Esophagus muscularis mucosa (tissue), 4 donors: ENCODE measurements around the gene EFTUD2. TPM values are rescaled to one million over a fixed set of nuclear protein-coding genes. Genes with fewer than 3 reads are reported as not detected.

Experiments
- DNase-seq: peaks from one replicate; pipeline ENCODE4 v3.0.0-alpha.2; 2017; ENCODE audit errors: extremely low spot score
- H3K27ac ChIP-seq, 4 donors: fragments of 200-600 bp; sonication (generic); replicated peaks in 1 of 4; 1 replicate in 3 of 4; 2 replicates in 1 of 4; pipeline ENCODE4 v1.5.1; 2016 to 2019; ENCODE audit warnings: mild to moderate bottlenecking in 1 of 4
- H3K27me3 ChIP-seq, 4 donors: fragments of 200-600 bp; sonication (generic); one replicate each; pipeline versions ENCODE4 v1.5.1 to v1.6.0; 2016 to 2019
- H3K36me3 ChIP-seq, 4 donors: fragments of 200-600 bp; sonication (generic); one replicate each; pipeline ENCODE4 v1.5.1; 2016 to 2019
- H3K4me1 ChIP-seq, 4 donors: fragments of 200-600 bp; sonication (generic); one replicate each; pipeline ENCODE4 v1.5.1; 2016 to 2019
- H3K4me3 ChIP-seq, 4 donors: fragments of 200-600 bp; sonication (generic); 1 replicate in 2 of 4; 2 replicates in 2 of 4; pipeline ENCODE4 v1.5.1; 2016 to 2019; ENCODE audit warnings: mild to moderate bottlenecking in 4 of 4, moderate library complexity in 1 of 4
- H3K9me3 ChIP-seq, 4 donors: fragments of 200-600 bp; sonication (generic); 1 replicate in 3 of 4; 2 replicates in 1 of 4; pipeline ENCODE4 v1.5.1; 2016 to 2019
- EP300 ChIP-seq: sonication (generic); formaldehyde crosslinking; IDR thresholded peaks from one replicate; pipeline ENCODE4 v1.6.1; 2017; ENCODE audit warnings: antibody characterized with exemption
- POLR2A ChIP-seq: fragments of 450-650 bp; IDR thresholded peaks from one replicate; pipeline ENCODE4 v1.6.1; 2017; ENCODE audit warnings: antibody characterized with exemption, moderate library complexity, mild to moderate bottlenecking, low read depth
- POLR2AphosphoS5 ChIP-seq, 2 donors: sonication (generic); formaldehyde crosslinking; IDR thresholded peaks; one replicate each; pipeline ENCODE4 v1.6.1; 2017; ENCODE audit warnings: antibody characterized with exemption in 2 of 2
- WGBS: methylation state at CpG from one replicate; pipeline ENCODE4 v1.1.5; 2018; 5-methylcytosine and 5-hydroxymethylcytosine counted together
- intact Hi-C: fragments of 100-400 bp; cut with DNase I; formaldehyde crosslinking; loops from one replicate; pipeline ENCODE4 v1.15.1; 2023
- total RNA-seq, 4 donors: library from RNA; depleted of rRNA; stranded (reverse); fragments of >200 nt; gene quantifications; one replicate each; pipeline versions ENCODE4 v1.1.0 to v1.2.1, GENCODE V29; 2016
- TF ChIP-seq, protein P1 (sequence below), 3 experiments: fragments of 200-600 bp in 2 of 3; fragments of 450-650 bp in 1 of 3; sonication (generic) in 2 of 3; IDR thresholded peaks; one replicate each; pipeline ENCODE4 v1.5.1; 2017 to 2019; ENCODE audit warnings: antibody characterized with exemption in 3 of 3, mild to moderate bottlenecking in 2 of 3, moderate library complexity in 1 of 3

The EFTUD2 gene
- total RNA-seq, 4 donors from 2014 or later: 46.0 to 49.7 (median 48.3) TPM

DNA sequence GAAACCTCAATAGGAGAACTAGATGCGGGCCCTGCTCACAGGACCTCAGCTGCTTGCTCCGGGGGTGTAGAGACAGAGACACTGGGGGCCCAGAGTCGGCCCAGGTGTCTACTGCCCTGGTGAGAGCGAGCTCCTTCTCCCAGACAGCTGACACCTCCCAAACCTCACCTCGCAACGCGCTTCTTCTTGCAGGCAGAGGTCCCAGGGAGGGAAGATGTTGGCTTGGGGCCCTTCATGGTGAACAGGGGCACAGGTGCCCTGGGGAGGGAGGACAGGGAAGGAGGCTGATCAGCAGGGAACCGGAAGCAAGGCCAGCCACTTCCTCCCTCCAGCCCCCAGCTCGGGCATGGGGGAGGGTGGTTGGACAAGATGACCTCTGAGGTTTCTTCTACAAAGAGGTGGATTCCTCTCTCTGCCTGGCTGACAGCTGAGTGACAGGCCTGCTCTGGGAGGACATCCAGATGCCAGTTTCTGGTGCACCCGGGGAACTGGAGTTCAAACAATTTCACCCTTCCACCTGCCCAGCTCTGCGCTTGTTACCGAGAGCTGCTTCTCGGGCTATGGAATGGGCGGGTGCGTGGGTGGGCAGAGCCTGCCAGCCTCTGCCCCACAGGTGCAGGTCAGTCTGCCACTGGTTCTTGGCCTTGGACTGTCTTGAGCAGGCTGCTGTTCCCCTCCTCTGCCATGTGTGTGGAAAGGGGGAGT is 27.7 kb upstream of the EFTUD2 start:
- intact Hi-C loops: no loop called here
- Histone ChIP-seq H3K9me3 (no peaks in the 10 kb centered on the region), H3K36me3 (no peaks in the 10 kb centered on the region), H3K27ac (no peak overlapping the region), H3K4me3 (no peak overlapping the region), H3K4me1 (peaks cover 0 to 3% (median 0%) of the 10 kb centered on the region in 4 donors), H3K27me3 (no peaks in the 10 kb centered on the region)
- no peak for DNase-seq
- no peak for TF ChIP-seq POLR2A
- WGBS: 89% methylated on average over 15 of the region's 15 CpGs

DNA sequence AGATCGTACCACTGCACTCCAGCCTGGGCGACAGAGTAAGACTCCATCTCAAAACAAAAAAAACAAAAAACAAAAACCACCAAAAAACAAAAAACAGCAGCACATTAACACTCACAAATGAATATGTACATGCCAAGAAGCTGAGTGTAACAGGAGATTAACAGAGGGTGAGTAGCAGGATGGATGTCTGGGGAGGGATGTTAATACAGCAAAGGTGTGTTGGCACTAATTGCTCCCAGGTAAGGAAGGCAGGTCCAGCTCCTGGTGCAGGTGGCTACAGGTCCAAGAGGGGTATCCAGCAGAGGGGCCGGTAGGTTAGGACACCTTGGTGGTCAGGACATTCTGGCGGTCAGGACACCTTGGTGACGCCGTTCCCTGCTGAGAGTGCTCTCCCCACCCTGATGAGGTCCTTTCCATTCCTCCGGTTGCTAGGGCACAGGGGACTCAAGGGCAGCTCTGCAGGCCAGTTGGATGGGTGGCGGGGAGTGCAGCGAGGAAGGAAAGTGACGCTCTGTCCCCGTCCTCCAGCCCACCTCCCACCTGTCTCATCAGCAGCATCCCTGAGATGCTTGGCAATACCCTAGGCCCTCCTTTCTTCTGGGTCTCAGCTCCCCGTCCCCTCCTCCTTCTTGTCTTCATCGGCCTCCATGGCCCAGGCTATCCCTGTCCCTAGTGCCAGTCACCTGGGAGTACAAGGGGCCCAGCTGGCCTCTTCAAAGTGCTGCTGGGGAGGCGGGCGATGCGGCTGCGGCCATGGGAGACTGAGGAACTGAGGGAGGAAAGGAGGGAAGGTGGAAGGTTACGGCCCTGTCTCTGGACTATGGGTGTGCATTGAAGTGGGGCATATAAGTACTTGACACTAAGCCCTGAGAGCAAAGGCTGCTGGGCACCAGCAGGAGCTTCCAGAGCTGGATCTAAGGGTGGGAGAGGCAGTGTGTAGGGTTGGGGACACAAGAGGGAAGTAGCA is 26.8 kb upstream of the EFTUD2 start:
- Histone ChIP-seq H3K36me3 (no peaks in the 10 kb centered on the region), H3K27ac (no peak overlapping the region), H3K4me1 (peaks cover 0 to 11% (median 0%) of the 10 kb centered on the region in 4 donors), H3K4me3 (no peak overlapping the region), H3K9me3 (no peaks in the 10 kb centered on the region), H3K27me3 (no peaks in the 10 kb centered on the region)
- intact Hi-C loops: no loop called here
- TF ChIP-seq POLR2A (no peak), POLR2AphosphoS5 (IDR thresholded peaks at IDR 0.05) (no peak), EP300 (no peak)
- TF ChIP-seq, protein P1, sequence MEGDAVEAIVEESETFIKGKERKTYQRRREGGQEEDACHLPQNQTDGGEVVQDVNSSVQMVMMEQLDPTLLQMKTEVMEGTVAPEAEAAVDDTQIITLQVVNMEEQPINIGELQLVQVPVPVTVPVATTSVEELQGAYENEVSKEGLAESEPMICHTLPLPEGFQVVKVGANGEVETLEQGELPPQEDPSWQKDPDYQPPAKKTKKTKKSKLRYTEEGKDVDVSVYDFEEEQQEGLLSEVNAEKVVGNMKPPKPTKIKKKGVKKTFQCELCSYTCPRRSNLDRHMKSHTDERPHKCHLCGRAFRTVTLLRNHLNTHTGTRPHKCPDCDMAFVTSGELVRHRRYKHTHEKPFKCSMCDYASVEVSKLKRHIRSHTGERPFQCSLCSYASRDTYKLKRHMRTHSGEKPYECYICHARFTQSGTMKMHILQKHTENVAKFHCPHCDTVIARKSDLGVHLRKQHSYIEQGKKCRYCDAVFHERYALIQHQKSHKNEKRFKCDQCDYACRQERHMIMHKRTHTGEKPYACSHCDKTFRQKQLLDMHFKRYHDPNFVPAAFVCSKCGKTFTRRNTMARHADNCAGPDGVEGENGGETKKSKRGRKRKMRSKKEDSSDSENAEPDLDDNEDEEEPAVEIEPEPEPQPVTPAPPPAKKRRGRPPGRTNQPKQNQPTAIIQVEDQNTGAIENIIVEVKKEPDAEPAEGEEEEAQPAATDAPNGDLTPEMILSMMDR (IDR thresholded peaks at IDR 0.05): no peak
- no peak for DNase-seq
- 90% methylated on average over 18 of the region's 18 CpGs for WGBS

DNA sequence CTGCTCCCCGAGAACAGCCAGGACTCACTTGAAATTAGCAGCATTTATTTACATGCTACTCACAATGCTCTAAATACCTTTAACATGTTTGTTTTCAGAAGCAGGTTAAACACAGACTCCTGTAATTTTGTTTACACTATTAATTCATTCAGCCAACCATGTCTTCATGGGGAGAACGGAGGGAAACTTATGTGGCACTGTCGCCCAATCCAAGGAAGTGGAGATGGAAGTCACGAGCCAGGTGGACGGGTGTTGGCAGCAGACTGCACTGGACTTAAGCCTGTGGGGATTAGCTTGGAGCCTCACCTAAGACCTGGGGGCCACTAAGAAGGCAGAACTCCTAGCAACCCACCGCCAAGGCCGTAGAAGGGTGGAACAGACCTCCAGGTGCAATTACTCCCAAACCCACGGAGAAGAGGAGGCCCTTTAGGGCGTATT is 24.9 kb upstream of the EFTUD2 start:
- Histone ChIP-seq H3K36me3 (no peaks in the 10 kb centered on the region), H3K27ac (no peak overlapping the region), H3K9me3 (no peaks in the 10 kb centered on the region), H3K27me3 (no peaks in the 10 kb centered on the region), H3K4me1 (peaks cover 6 to 15% (median 11%) of the 10 kb centered on the region in 4 donors), H3K4me3 (no peak overlapping the region)
- WGBS: 90% methylated on average over 9 of the region's 9 CpGs
- no peak for TF ChIP-seq POLR2AphosphoS5 (IDR thresholded peaks at IDR 0.05)
- TF ChIP-seq, protein P1 (IDR thresholded peaks at IDR 0.05): no peak
- TF ChIP-seq EP300: no peak
- no peak for TF ChIP-seq POLR2A
- no peak for DNase-seq
- intact Hi-C loops: loop anchor here (5.0 kb wide), 1 partner anchor 208 kb away; the partner anchor contains the start of gene PLCD3

DNA sequence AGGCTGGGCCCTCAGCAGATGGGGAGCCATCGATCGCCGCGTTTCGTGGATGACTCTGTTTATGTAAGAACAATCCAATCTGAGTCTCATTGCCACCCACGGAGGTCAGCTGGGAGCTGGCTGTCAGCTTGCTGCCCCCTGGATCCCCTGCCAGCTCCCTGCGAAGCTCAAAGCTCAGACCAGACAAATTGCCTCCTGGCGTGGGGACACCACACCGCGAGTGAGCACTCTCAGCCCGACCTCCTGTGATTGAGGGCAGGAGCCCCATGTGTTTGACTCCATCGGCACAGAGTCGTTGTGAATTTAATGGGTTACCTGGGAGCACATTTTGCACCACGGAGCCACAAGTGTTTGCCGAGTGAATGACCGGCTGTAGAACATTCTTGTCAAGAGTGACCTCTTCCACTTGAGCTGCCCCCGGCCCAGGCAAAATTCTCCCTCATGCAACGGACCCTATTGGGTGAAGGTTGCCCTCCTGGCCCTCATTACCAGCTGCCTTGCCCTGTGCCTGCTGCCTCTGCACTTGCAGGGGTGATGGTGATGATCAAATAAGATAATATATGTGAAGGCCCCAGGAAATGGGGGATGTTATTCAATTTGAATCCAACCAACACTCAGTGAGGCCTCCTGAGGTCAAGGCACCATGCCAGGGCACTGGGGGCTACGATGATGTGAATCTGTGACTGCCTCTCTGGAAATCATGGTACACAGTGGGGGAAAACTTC is 23.7 kb upstream of the EFTUD2 start:
- intact Hi-C loops: loop anchor here (5.0 kb wide), 1 partner anchor 209 kb away; the partner anchor contains the start of gene PLCD3
- Histone ChIP-seq H3K36me3 (no peaks in the 10 kb centered on the region), H3K4me1 (peaks cover 6 to 15% (median 12%) of the 10 kb centered on the region in 4 donors), H3K27ac (no peak overlapping the region), H3K27me3 (no peaks in the 10 kb centered on the region), H3K9me3 (no peaks in the 10 kb centered on the region), H3K4me3 (no peak overlapping the region)
- TF ChIP-seq, protein P1 (IDR thresholded peaks at IDR 0.05): no peak
- TF ChIP-seq POLR2AphosphoS5 (IDR thresholded peaks at IDR 0.05) (no peak), EP300 (no peak), POLR2A (no peak)
- no peak for DNase-seq
- WGBS: 88% methylated on average over 15 of the region's 19 CpGs
